Astrocyte (in vitro differentiated cells and primary cell): ENCODE measurements around the gene PRIM2. TPM values are rescaled to one million over a fixed set of nuclear protein-coding genes. Genes with fewer than 3 reads are reported as not detected.
"Not testable (repeated sequence)": the region's sequence is repeated elsewhere in the genome, so short reads cannot be mapped to it uniquely, and the experiment has no call there.

ENCODE experiments used
- DNase-seq: peaks from one replicate; pipeline ENCODE4 v3.0.0-alpha.2; 2010; ENCODE audit warnings: low read depth
- FAIRE-seq: peaks from 2 replicates; lab custom pipeline; 2011; peaks lifted over from hg19 to GRCh38; lab: Jason Lieb, UNC
- H2AFZ ChIP-seq: 2 replicates; pipeline ENCODE4 v1.6.0; 2012; ENCODE audit warnings: low read depth, low read length, inconsistent platforms
- H3K27ac ChIP-seq: 2 replicates; pipeline ENCODE4 v1.5.1; 2011; ENCODE audit warnings: low read depth, low read length, inconsistent platforms
- H3K27me3 ChIP-seq: 2 replicates; pipeline ENCODE4 v1.6.0; 2011; ENCODE audit warnings: low read length, inconsistent platforms; ENCODE audit not compliant: insufficient read depth
- H3K36me3 ChIP-seq: 2 replicates; pipeline ENCODE4 v1.5.1; 2011; ENCODE audit warnings: low read length, inconsistent platforms; ENCODE audit not compliant: insufficient read depth
- H3K4me1 ChIP-seq: 2 replicates; pipeline ENCODE4 v1.5.1; 2011; ENCODE audit warnings: low read length, inconsistent platforms; ENCODE audit not compliant: insufficient read depth
- H3K4me2 ChIP-seq: 2 replicates; pipeline ENCODE4 v1.6.0; 2012; ENCODE audit warnings: low read length, inconsistent platforms
- H3K4me3 ChIP-seq: 2 replicates; pipeline ENCODE4 v1.5.1; 2011; ENCODE audit warnings: low read depth, mild to moderate bottlenecking, low read length, inconsistent platforms; ENCODE audit not compliant: insufficient read depth
- H3K79me2 ChIP-seq: 2 replicates; pipeline ENCODE4 v1.6.0; 2012; ENCODE audit warnings: mild to moderate bottlenecking, low read length, inconsistent platforms; ENCODE audit not compliant: insufficient read depth
- H3K9ac ChIP-seq: 2 replicates; pipeline ENCODE4 v1.6.0; 2012; ENCODE audit warnings: mild to moderate bottlenecking, low read length, inconsistent platforms
- H3K9me3 ChIP-seq: 2 replicates; pipeline ENCODE4 v1.5.1; 2012; ENCODE audit warnings: low read depth, mild to moderate bottlenecking, low read length, inconsistent platforms; ENCODE audit not compliant: insufficient read depth
- H4K20me1 ChIP-seq: 2 replicates; pipeline ENCODE4 v1.6.0; 2012; ENCODE audit warnings: low read length, inconsistent platforms; ENCODE audit not compliant: insufficient read depth
- H3K27ac Mint-ChIP-seq: one replicate; pipeline ENCODE4 v1.8.0; 2021; ENCODE audit warnings: mild to moderate bottlenecking, mixed read lengths; ENCODE audit not compliant: unreplicated experiment
- H3K27me3 Mint-ChIP-seq: one replicate; pipeline ENCODE4 v1.8.0; 2021; ENCODE audit warnings: low read depth, mixed read lengths; ENCODE audit not compliant: unreplicated experiment
- H3K36me3 Mint-ChIP-seq: one replicate; pipeline ENCODE4 v1.8.0; 2021; ENCODE audit warnings: low read depth, mixed read lengths; ENCODE audit not compliant: unreplicated experiment
- H3K4me1 Mint-ChIP-seq: one replicate; pipeline ENCODE4 v1.8.0; 2021; ENCODE audit warnings: low read depth, mixed read lengths; ENCODE audit not compliant: unreplicated experiment
- H3K4me3 Mint-ChIP-seq: one replicate; pipeline ENCODE4 v1.8.0; 2021; ENCODE audit warnings: mild to moderate bottlenecking, moderate library complexity, mixed read lengths; ENCODE audit not compliant: unreplicated experiment
- H3K9me3 Mint-ChIP-seq: one replicate; pipeline ENCODE4 v1.8.0; 2021; ENCODE audit warnings: mild to moderate bottlenecking, mixed read lengths; ENCODE audit not compliant: unreplicated experiment
- total RNA-seq: library from RNA; stranded (reverse); gene quantifications from 2 replicates; pipeline ENCODE4 v1.2.1, GENCODE V29; 2021

PRIM2 gene
- total RNA-seq, 1 donor from 2014 or later = 11.9 TPM

GRCh38 chr6:57444787-57445186, 127.4 kb downstream of the PRIM2 start:
- not testable (repeated sequence) for H2AFZ ChIP-seq, DNase-seq, FAIRE-seq, H3K27me3 Mint-ChIP-seq, H3K36me3 ChIP-seq, H3K79me2 ChIP-seq, H3K9ac ChIP-seq, H3K4me1 ChIP-seq, H4K20me1 ChIP-seq, H3K4me2 ChIP-seq, H3K4me3 Mint-ChIP-seq, H3K9me3 ChIP-seq, H3K4me3 ChIP-seq, H3K27me3 ChIP-seq, H3K27ac Mint-ChIP-seq, H3K27ac ChIP-seq, H3K36me3 Mint-ChIP-seq, H3K9me3 Mint-ChIP-seq
- peaks cover 12% of the 10 kb centered on the region for H3K4me1 Mint-ChIP-seq

GRCh38 chr6:57445379-57445778, 127.9 kb downstream of the PRIM2 start:
- not testable (repeated sequence) for FAIRE-seq, H3K36me3 ChIP-seq, H3K9me3 ChIP-seq, H3K27ac ChIP-seq, H3K4me2 ChIP-seq, H3K27me3 Mint-ChIP-seq, H3K36me3 Mint-ChIP-seq, H3K79me2 ChIP-seq, H4K20me1 ChIP-seq, H3K9me3 Mint-ChIP-seq, H3K4me3 Mint-ChIP-seq, H3K9ac ChIP-seq, H3K4me1 ChIP-seq, H3K27me3 ChIP-seq, H3K4me3 ChIP-seq, DNase-seq, H2AFZ ChIP-seq
- peaks cover 12% of the 10 kb centered on the region for H3K4me1 Mint-ChIP-seq
- H3K27ac Mint-ChIP-seq = peak overlapping the region; percentile 88

GRCh38 chr6:57445790-57446468, 128.5 kb downstream of the PRIM2 start:
- H3K9me3 Mint-ChIP-seq, H3K9me3 ChIP-seq, H4K20me1 ChIP-seq, DNase-seq, H2AFZ ChIP-seq, H3K9ac ChIP-seq, H3K27me3 Mint-ChIP-seq, H3K4me3 ChIP-seq, H3K27me3 ChIP-seq, H3K27ac Mint-ChIP-seq, FAIRE-seq, H3K27ac ChIP-seq, H3K36me3 Mint-ChIP-seq, H3K36me3 ChIP-seq, H3K4me3 Mint-ChIP-seq, H3K79me2 ChIP-seq, H3K4me1 ChIP-seq, H3K4me2 ChIP-seq: not testable (repeated sequence)
- H3K4me1 Mint-ChIP-seq = peaks cover 12% of the 10 kb centered on the region

GRCh38 chr6:57449496-57450066, 132.2 kb downstream of the PRIM2 start:
- H3K4me1 ChIP-seq, H3K27ac ChIP-seq, H3K9me3 Mint-ChIP-seq, H3K4me2 ChIP-seq, H3K4me1 Mint-ChIP-seq, H3K4me3 ChIP-seq, H2AFZ ChIP-seq, H3K9me3 ChIP-seq, H3K36me3 Mint-ChIP-seq, DNase-seq, H4K20me1 ChIP-seq, H3K4me3 Mint-ChIP-seq, H3K27me3 Mint-ChIP-seq, H3K27ac Mint-ChIP-seq, H3K79me2 ChIP-seq, H3K36me3 ChIP-seq, H3K27me3 ChIP-seq, H3K9ac ChIP-seq: not testable (repeated sequence)
- FAIRE-seq = peak; percentile 70

GRCh38 chr6:57459781-57460180, 142.4 kb downstream of the PRIM2 start:
- H3K27ac Mint-ChIP-seq, H3K27me3 Mint-ChIP-seq, H3K9me3 ChIP-seq, H3K4me2 ChIP-seq, FAIRE-seq, H3K36me3 ChIP-seq, H2AFZ ChIP-seq, H3K9ac ChIP-seq, H3K4me3 ChIP-seq, H3K36me3 Mint-ChIP-seq, H3K4me1 Mint-ChIP-seq, H4K20me1 ChIP-seq, H3K27me3 ChIP-seq, H3K4me1 ChIP-seq, H3K4me3 Mint-ChIP-seq, H3K79me2 ChIP-seq, H3K27ac ChIP-seq, DNase-seq, H3K9me3 Mint-ChIP-seq: not testable (repeated sequence)

- H3K9me3 ChIP-seq, H3K36me3 Mint-ChIP-seq, H3K4me1 ChIP-seq, H3K27ac Mint-ChIP-seq, H4K20me1 ChIP-seq, H3K36me3 ChIP-seq, H3K9me3 Mint-ChIP-seq, DNase-seq, H3K4me2 ChIP-seq, H3K79me2 ChIP-seq, H3K27me3 Mint-ChIP-seq, H3K9ac ChIP-seq, H3K4me3 ChIP-seq, H3K4me1 Mint-ChIP-seq, FAIRE-seq, H2AFZ ChIP-seq, H3K27ac ChIP-seq, H3K4me3 Mint-ChIP-seq, H3K27me3 ChIP-seq: not testable (repeated sequence)
These were observed 143.6 kb downstream of the PRIM2 start for GRCh38 chr6:57461022-57461421.
